SK-N-MC (cell line): Measurements from ENCODE around the gene PROCA1.
A peak's percentile ranks its signal among the peaks of the same experiment; 100 is the strongest.
"Not testable (repeated sequence)": the region's sequence is repeated elsewhere in the genome, so short reads cannot be mapped to it uniquely, and the experiment has no call there.

Experiments
- DNase-seq: peaks from one replicate; pipeline ENCODE4 v3.0.0-alpha.2; 2011; ENCODE audit warnings: low read depth, low spot score
- H3K27ac ChIP-seq: fragments of 200-600 bp; sonication (generic); 2 replicates; pipeline ENCODE4 v1.5.1; 2016; ENCODE audit warnings: mixed run types
- H3K36me3 ChIP-seq: fragments of 200-600 bp; sonication (generic); 2 replicates; pipeline ENCODE4 v1.6.1; 2017; ENCODE audit warnings: antibody characterized with exemption, low read length, mixed read lengths; ENCODE audit not compliant: insufficient read depth
- H3K4me3 ChIP-seq: fragments of 200-600 bp; sonication (generic); 2 replicates; pipeline ENCODE4 v1.5.1; 2016
- H3K9ac ChIP-seq: fragments of 200-600 bp; sonication (generic); 2 replicates; pipeline ENCODE4 v1.8.0; 2017; ENCODE audit warnings: mixed run types, mixed read lengths; ENCODE audit not compliant: insufficient read length
- H3K9me3 ChIP-seq: fragments of 200-600 bp; sonication (generic); 2 replicates; pipeline ENCODE4 v1.6.1; 2017; ENCODE audit warnings: low read depth, mild to moderate bottlenecking, antibody characterized with exemption, low read length, moderate library complexity, mixed read lengths
- EZH2 ChIP-seq: fragments of 200-600 bp; sonication (generic); IDR thresholded peaks from one replicate; pipeline ENCODE4 v1.6.1; 2017; ENCODE audit warnings: antibody characterized with exemption
- FOXP2 ChIP-seq: optimal IDR thresholded peaks from 2 replicates; pipeline ENCODE3; 2011; ENCODE audit warnings: mild to moderate bottlenecking, moderate library complexity; ENCODE audit not compliant: insufficient read depth; ENCODE audit errors: extremely low read length, control extremely low read depth
- POLR2AphosphoS5 ChIP-seq: IDR thresholded peaks from 2 replicates; pipeline ENCODE4 v1.6.1; 2012; ENCODE audit warnings: mild to moderate bottlenecking, low read depth, low read length, borderline replicate concordance

Gene PROCA1

DNA sequence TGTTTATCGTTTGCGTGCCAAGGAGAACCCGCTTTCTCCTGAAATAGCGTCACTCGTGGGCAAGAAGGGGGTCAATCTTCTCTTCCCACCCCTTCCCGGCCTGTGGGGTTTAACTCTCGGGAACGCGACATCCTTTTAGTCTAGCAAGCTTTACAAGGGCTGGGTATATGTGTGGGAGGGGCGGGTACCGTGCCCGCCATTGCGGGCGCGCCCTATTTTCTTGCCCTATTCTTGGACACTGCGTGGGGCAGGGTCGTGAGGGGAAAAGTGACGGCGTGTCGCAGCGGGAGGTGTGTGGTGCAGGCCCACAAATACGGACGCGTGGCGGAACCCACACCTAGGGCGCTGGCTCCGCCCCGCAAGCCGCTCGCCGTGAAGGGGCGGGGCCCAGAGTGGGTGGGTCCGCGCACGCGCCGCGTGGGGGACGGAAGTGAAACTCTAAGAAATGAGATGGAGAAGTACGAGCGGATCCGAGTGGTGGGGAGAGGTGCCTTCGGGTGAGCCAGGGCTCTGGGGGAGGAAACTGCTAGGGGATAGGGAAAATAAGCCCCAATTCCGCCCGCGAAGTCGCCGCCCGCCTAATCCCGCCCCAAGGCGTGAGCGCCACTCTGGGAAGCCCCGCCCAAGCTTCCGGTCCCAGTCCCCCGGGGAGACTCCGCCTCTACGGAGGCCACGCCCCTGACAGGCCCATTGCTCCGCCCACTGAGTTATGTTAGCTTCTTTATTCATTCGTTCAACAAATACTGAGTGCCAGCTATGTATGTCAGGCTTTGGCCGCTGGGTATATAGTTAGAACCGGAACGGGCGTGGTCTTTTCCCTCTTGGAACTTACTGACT, 16.9 kb upstream of the PROCA1 start, which contains the start of gene NEK8:
Gene NEK8 (plus strand): TSS at position 425 of the 837 bp plus-strand sequence. CDS start 26 bp downstream, at position 451.
- DNase-seq = peak; percentile 96
- Histone ChIP-seq H3K9me3 (no peaks in the 10 kb centered on the region), H3K9ac (peak within 1 kb of the TSS; percentile 90), H3K27ac (peak within 1 kb of the TSS; percentile 98), H3K4me3 (peak within 1 kb of the TSS; percentile 95), H3K36me3 (peaks cover 17% of the 10 kb centered on the region)
- TF ChIP-seq POLR2AphosphoS5 = peak; percentile 68
- no peak for TF ChIP-seq EZH2

DNA sequence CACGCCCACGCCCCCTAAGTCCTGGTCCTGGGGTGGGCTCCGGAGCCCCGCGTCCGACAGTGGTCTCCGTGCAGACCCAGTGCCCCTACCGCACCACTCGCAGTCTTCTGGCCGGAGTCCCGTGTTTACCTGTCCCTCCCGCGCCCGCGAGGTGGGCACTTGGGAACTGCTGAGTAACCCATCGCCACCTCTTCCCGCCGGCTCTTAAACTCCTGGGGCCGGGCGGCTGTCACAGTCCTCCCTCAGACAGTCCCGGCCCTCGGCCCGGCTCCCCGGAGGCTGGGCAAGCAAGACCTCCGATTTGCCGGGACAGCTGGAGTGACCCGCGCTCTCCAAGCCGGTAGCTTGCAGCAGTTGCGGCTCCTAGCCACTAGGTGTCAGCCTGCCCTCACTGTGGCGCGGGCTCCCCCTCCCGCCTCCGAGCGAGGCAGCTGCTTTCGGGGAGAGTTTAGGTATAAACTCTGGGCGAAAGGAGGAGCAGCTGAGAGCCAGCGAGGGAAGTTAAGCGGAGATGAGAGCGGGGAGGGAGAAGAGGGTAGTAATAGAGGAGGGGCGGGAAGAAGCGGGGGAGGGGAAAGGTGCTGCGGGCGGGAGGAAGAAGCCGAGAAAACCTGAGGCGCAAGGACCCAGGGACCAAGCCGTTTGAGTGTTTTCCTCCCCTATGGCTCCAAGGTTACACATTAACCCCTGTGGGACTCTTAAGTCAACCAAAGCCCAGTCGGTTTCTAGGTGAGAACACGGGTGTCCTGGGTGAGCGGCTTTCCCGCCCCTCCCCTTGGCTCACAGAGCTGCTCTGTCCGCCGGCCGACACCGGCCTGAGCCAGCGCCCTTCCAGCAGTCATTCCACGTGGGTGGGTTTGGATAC, 15.2 kb upstream of the PROCA1 start:
- peak overlapping the region; percentile 96 for H3K4me3 ChIP-seq
- no peak overlapping the region for H3K27ac ChIP-seq
- no peaks in the 10 kb centered on the region for H3K9me3 ChIP-seq
- DNase-seq = no peak
- no peak for TF ChIP-seq FOXP2
- TF ChIP-seq EZH2 = no peak
- TF ChIP-seq POLR2AphosphoS5 = peak; percentile 16; the same call in 1 of the 2 replicates
- peaks cover 34% of the 10 kb centered on the region for H3K36me3 ChIP-seq
- peak overlapping the region; percentile 62 for H3K9ac ChIP-seq

DNA sequence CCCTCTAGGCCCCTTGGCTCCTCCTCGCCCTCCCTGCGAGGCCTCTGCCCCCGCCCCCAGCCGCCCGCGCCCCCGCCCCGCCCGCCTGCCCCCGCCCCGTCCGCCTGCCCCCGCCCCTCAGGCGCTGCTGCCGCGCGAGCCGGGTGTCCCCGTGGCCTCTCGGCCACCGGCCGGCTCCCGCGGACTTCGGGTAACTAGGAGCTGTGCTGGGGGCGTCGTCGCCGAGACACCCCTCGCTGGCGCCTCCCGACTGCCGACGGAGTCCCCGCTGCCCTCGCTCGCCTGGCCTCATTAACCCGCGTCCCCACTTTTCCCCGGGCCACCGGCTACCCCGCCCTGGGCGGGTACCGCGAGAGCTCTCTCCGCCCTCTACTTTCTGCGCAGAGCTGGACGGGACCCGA, 14.5 kb upstream of the PROCA1 start, which contains the start of gene TLCD1:
Gene TLCD1 (minus strand): TSS at position 8 of the 401 bp plus-strand sequence. CDS start 136 bp downstream, outside the sequence.
- Histone ChIP-seq H3K36me3 (peaks cover 40% of the 10 kb centered on the region), H3K9ac (peak within 1 kb of the TSS; percentile 81), H3K9me3 (no peaks in the 10 kb centered on the region), H3K27ac (peak within 1 kb of the TSS; percentile 85), H3K4me3 (peak within 1 kb of the TSS; percentile 96)
- no peak for TF ChIP-seq FOXP2
- no peak for TF ChIP-seq POLR2AphosphoS5
- TF ChIP-seq EZH2 = no peak
- DNase-seq = no peak

DNA sequence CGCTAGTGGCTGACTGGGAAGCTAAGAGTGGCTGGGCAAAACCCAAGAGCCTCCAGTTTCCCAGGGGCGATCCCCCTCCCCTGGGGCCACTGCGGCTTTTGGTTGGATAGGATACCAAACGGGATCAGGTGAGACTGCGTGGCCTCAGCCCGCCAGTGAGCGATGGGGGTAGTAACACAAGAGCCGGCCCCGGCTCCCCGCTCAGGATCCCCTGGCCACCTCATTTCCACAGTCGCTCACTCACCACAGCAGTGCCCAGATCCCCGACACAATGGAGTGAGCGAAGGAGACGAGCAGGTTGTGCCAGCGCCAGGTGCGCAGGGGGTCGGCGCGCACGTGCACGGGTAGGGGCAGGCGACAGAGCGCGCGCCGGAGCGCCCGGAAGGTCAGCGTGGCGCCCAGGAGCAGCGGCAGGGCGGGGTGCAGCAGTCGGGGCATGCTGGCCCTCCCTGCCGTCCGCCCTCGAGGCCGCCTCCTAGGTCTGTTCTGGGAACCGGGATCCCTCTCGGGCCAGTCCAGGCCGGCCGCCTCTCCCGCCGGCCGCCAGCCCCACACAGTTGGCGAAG, 14.1 kb upstream of the PROCA1 start:
- no peak for DNase-seq
- Histone ChIP-seq H3K36me3 (peaks cover 45% of the 10 kb centered on the region), H3K9ac (peak overlapping the region; percentile 81), H3K9me3 (no peaks in the 10 kb centered on the region), H3K4me3 (peak overlapping the region; percentile 96), H3K27ac (peak overlapping the region; percentile 85)
- TF ChIP-seq EZH2 = no peak
- peak; percentile 4; the same call in 1 of the 2 replicates for TF ChIP-seq POLR2AphosphoS5

DNA sequence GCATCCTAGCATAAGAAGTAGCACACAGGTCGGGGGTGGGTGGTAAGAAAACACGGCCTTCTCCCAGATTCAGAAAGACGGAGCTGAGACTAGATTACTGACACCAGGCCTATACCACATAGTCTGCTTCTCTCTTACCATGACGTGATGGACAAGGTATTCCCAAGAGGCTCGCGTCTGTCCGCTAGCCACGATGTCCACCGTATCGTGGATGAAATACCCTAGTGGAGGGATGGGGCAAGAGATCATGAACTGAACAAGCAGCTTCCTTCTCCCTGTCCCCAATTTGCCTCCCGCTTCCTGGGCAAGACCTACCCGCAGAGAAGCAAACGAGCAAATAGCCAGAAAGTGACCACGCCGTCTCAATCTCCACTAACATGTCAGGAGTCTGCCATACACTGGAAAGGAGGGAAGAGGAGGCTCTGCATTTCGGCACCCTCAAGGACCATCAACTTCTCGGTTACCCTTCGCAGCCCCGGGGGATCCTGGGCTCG, 13.5 kb upstream of the PROCA1 start:
- Histone ChIP-seq H3K36me3 (peaks cover 50% of the 10 kb centered on the region), H3K9ac (peak overlapping the region; percentile 81), H3K27ac (peak overlapping the region; percentile 85), H3K4me3 (peak overlapping the region; percentile 96), H3K9me3 (no peaks in the 10 kb centered on the region)
- DNase-seq = no peak
- no peak for TF ChIP-seq FOXP2
- TF ChIP-seq POLR2AphosphoS5 = peak; percentile 73

DNA sequence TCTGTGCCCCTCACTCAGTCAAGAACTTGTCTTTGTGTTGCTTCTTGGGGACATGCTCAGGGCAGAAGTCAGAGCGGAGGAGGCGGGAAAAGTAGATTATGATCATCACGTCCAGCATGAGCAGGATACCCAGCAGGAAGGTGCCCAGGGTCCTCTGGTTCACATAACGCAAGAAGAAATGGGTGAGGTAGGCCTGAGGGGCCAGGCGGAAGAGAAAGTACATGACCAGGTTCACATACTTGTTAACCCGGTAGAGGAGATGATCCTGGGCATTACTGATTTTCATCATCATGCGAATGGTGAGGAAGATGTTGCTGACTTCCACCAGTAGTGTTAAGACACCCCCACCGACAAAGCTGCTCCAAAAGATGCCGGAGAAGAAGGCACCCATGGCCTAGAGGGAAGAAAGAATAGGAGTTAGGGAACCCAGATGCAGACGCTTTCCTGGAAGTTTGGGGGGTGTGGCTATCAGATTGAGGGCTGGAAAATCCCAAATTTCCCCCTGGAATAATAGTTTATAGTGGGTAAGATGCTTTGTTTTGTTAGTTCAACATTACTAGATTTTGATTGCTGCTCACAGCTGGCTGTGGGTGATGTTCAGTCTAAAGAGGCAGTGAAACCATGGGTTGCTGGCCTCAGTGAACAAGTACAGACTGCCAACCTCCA, 12.9 kb upstream of the PROCA1 start:
- no peaks in the 10 kb centered on the region for H3K9me3 ChIP-seq
- peaks cover 51% of the 10 kb centered on the region for H3K36me3 ChIP-seq
- TF ChIP-seq POLR2AphosphoS5 = no peak; the same call in 1 of the 2 replicates
- TF ChIP-seq FOXP2 = no peak
- TF ChIP-seq EZH2 = no peak
- no peak for DNase-seq
- peak overlapping the region; percentile 85 for H3K27ac ChIP-seq
- H3K4me3 ChIP-seq = peak overlapping the region; percentile 96
- no peak overlapping the region for H3K9ac ChIP-seq

DNA sequence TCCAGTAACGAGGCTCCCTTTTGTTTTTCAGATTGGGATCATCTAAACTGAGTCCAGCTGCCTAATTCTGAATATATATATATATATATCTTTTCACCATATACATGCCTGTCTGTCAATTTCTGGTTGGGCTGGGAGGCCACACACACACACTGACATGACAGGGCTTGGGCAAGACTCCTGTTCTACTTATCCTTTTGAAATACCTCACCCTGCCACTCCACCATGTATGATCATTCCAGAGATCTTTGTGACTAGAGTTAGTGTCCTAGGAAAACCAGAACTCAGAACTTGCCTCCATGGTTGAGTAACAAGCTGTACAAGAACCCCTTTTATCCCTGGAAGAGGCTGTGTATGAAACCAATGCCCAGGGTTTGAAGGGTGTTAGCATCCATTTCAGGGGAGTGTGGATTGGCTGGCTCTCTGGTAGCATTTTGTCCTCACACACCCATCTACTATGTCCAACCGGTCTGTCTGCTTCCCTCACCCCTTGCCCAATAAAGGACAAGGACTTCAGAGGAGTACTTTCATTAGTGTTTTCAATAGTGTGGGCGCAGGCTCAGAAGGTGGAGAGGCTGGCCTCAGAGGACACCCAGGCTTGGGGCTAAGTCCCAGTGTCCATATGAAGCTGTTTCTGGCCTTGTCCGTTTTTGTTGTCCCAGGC, 12.3 kb upstream of the PROCA1 start:
- H3K9ac ChIP-seq, H3K4me3 ChIP-seq: not testable (repeated sequence)
- peak overlapping the region; percentile 85; the same call in 1 of the 2 replicates for H3K27ac ChIP-seq

More for the DNA sequence above, 12.3 kb upstream of the PROCA1 start:
- H3K9me3 ChIP-seq, DNase-seq: not testable (repeated sequence)
- peaks cover 51% of the 10 kb centered on the region for H3K36me3 ChIP-seq
